Measurements from ENCODE around the gene MGME1. TPM values are rescaled to one million over a fixed set of nuclear protein-coding genes. Genes with fewer than 3 reads are reported as not detected.

Gene MGME1
- total RNA-seq, 1 donor from 2014 or later = 14.2 TPM

DNA sequence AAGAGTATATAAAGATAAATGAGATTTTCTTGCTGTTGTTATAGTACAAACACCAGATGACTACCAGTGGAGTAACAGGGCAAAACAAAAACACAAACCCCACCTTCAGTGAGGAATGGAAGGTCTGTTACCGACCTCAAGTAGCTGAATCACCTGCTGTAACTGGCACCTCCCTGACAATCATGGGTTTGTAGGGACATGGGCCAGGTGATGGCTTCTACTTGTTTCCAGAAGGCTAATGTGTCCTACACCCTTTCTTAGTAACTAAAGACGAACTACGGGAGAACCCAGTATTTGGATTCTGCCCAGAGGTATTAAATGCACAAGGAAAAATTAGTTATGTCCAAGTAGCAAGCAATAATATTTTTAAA is 27.0 kb upstream of the MGME1 start:
- peaks cover 16% of the 10 kb centered on the region for H3K4me1 ChIP-seq (ENCODE audit: insufficient read depth, low read length)
- no peaks in the 10 kb centered on the region for H3K27me3 Mint-ChIP-seq (ENCODE audit: low read depth, unreplicated experiment)
- DNase-seq (ENCODE audit: low read depth) (no peak), FAIRE-seq (no peak)
- peaks cover 20% of the 10 kb centered on the region for H3K79me2 ChIP-seq (ENCODE audit: insufficient read depth, low read length)
- H4K20me1 ChIP-seq (ENCODE audit: insufficient read depth, low read length) = peaks cover 71% of the 10 kb centered on the region
- H3K27ac ChIP-seq (ENCODE audit: low read depth, low read length) = no peak overlapping the region
- no peak overlapping the region for H3K27ac Mint-ChIP-seq (ENCODE audit: unreplicated experiment)
- no peak overlapping the region for H3K4me3 Mint-ChIP-seq (ENCODE audit: unreplicated experiment)
- no peak overlapping the region for H3K4me3 ChIP-seq (ENCODE audit: insufficient read depth, low read depth, low read length)
- H3K27me3 ChIP-seq (ENCODE audit: insufficient read depth, low read length) = no peaks in the 10 kb centered on the region
- H3K36me3 Mint-ChIP-seq (ENCODE audit: low read depth, unreplicated experiment) = peaks cover 18% of the 10 kb centered on the region
- peaks cover 57% of the 10 kb centered on the region for H3K36me3 ChIP-seq (ENCODE audit: insufficient read depth, low read length)
- H3K9ac ChIP-seq (ENCODE audit: low read length) = no peak overlapping the region
- H2AFZ ChIP-seq (ENCODE audit: low read depth, low read length) = no peak overlapping the region
- H3K9me3 Mint-ChIP-seq (ENCODE audit: unreplicated experiment) = no peaks in the 10 kb centered on the region
- H3K4me1 Mint-ChIP-seq (ENCODE audit: low read depth, unreplicated experiment) = peaks cover 9% of the 10 kb centered on the region
- no peak overlapping the region for H3K4me2 ChIP-seq (ENCODE audit: low read length)
- TF ChIP-seq, protein P1, sequence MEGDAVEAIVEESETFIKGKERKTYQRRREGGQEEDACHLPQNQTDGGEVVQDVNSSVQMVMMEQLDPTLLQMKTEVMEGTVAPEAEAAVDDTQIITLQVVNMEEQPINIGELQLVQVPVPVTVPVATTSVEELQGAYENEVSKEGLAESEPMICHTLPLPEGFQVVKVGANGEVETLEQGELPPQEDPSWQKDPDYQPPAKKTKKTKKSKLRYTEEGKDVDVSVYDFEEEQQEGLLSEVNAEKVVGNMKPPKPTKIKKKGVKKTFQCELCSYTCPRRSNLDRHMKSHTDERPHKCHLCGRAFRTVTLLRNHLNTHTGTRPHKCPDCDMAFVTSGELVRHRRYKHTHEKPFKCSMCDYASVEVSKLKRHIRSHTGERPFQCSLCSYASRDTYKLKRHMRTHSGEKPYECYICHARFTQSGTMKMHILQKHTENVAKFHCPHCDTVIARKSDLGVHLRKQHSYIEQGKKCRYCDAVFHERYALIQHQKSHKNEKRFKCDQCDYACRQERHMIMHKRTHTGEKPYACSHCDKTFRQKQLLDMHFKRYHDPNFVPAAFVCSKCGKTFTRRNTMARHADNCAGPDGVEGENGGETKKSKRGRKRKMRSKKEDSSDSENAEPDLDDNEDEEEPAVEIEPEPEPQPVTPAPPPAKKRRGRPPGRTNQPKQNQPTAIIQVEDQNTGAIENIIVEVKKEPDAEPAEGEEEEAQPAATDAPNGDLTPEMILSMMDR (IDR thresholded peaks at IDR 0.05; ENCODE audit: insufficient read depth, low read depth, low read length) = no peak
- no peak for TF ChIP-seq EZH2 (IDR thresholded peaks at IDR 0.05; ENCODE audit: insufficient read depth, low read length)
- no peaks in the 10 kb centered on the region for H3K9me3 ChIP-seq (ENCODE audit: insufficient read depth, low read depth, low read length)

DNA sequence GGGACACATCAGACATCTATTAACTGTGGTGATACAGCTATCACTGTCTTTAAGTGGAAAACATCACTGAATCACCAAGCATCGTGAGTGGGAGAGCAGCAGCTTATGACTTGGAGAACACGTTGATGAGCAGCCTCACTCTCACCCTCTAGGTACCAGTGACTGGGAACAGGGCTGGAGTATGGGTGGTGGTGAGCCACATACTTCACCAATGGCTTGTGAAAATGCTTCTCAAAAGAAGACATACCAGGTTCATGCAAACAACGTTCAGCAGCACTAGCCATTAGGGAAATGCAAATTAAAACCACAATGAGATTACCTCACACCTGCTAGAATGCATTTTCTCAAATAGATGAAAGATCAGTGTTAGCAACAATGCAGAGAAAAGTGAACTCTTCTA is 25.5 kb upstream of the MGME1 start:
- peaks cover 26% of the 10 kb centered on the region for H3K79me2 ChIP-seq (ENCODE audit: insufficient read depth, low read length)
- FAIRE-seq = no peak

DNA sequence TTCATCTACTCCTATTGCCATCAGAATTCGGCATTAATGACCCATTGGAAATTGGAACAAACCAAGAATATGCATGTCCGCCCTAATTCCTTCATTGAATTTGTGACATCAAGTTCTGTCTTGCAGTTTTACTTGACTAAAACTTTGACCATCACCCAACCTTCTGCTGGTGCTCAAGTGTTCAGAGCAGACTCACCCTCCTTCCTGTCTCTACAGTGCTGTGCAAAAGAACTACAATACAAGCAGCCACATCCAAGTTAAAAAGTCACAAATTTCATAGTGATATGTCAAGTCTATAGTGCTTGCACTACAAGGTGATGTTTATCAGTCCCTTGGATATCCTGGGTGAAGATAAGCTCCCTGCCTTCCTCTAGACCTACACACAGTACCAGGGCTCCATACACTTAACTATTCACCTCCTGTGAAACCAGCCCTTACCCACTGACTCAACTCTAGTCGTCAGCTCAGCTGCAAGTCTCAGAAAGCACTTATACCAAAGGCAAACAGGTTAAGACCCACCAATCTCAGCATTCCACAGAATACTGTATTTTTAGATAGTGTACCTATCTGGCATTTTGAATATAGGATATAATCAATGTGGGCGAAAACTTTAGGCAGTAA is 23.9 kb upstream of the MGME1 start:
- H3K27me3 Mint-ChIP-seq (ENCODE audit: low read depth, unreplicated experiment) = no peaks in the 10 kb centered on the region
- no peak overlapping the region for H3K27ac ChIP-seq (ENCODE audit: low read depth, low read length)
- no peak overlapping the region for H2AFZ ChIP-seq (ENCODE audit: low read depth, low read length)
- no peak for FAIRE-seq
- no peak overlapping the region for H3K4me2 ChIP-seq (ENCODE audit: low read length)
- peaks cover 88% of the 10 kb centered on the region for H3K36me3 ChIP-seq (ENCODE audit: insufficient read depth, low read length)
- DNase-seq (ENCODE audit: low read depth) = no peak
- H3K27ac Mint-ChIP-seq (ENCODE audit: unreplicated experiment) = no peak overlapping the region
- H3K36me3 Mint-ChIP-seq (ENCODE audit: low read depth, unreplicated experiment) = peaks cover 19% of the 10 kb centered on the region
- TF ChIP-seq EZH2 (IDR thresholded peaks at IDR 0.05; ENCODE audit: insufficient read depth, low read length) = no peak
- TF ChIP-seq, protein P1 (IDR thresholded peaks at IDR 0.05; ENCODE audit: insufficient read depth, low read depth, low read length) = no peak
- H3K9me3 ChIP-seq (ENCODE audit: insufficient read depth, low read depth, low read length) = no peaks in the 10 kb centered on the region
- H3K9me3 Mint-ChIP-seq (ENCODE audit: unreplicated experiment) = no peaks in the 10 kb centered on the region
- H3K27me3 ChIP-seq (ENCODE audit: insufficient read depth, low read length) = no peaks in the 10 kb centered on the region
- no peak overlapping the region for H3K9ac ChIP-seq (ENCODE audit: low read length)
- peaks cover 38% of the 10 kb centered on the region for H3K79me2 ChIP-seq (ENCODE audit: insufficient read depth, low read length)
- H3K4me1 Mint-ChIP-seq (ENCODE audit: low read depth, unreplicated experiment) = peaks cover under 1% of the 10 kb centered on the region
- no peak overlapping the region for H3K4me3 Mint-ChIP-seq (ENCODE audit: unreplicated experiment)
- peaks cover 3% of the 10 kb centered on the region for H3K4me1 ChIP-seq (ENCODE audit: insufficient read depth, low read length)
- peaks cover 79% of the 10 kb centered on the region for H4K20me1 ChIP-seq (ENCODE audit: insufficient read depth, low read length)
- no peak overlapping the region for H3K4me3 ChIP-seq (ENCODE audit: insufficient read depth, low read depth, low read length)

More for the DNA sequence above, 25.5 kb upstream of the MGME1 start:
- Histone ChIP-seq H3K27ac (ENCODE audit: low read depth, low read length) (no peak overlapping the region), H3K4me3 (ENCODE audit: insufficient read depth, low read depth, low read length) (no peak overlapping the region), H4K20me1 (ENCODE audit: insufficient read depth, low read length) (peaks cover 75% of the 10 kb centered on the region), H3K36me3 (ENCODE audit: insufficient read depth, low read length) (peaks cover 72% of the 10 kb centered on the region), H3K4me1 (ENCODE audit: insufficient read depth, low read length) (peaks cover 8% of the 10 kb centered on the region), H3K9ac (ENCODE audit: low read length) (no peak overlapping the region), H3K27me3 (ENCODE audit: insufficient read depth, low read length) (no peaks in the 10 kb centered on the region), H2AFZ (ENCODE audit: low read depth, low read length) (no peak overlapping the region), H3K4me2 (ENCODE audit: low read length) (no peak overlapping the region), H3K9me3 (ENCODE audit: insufficient read depth, low read depth, low read length) (no peaks in the 10 kb centered on the region)
- TF ChIP-seq, protein P1 (IDR thresholded peaks at IDR 0.05; ENCODE audit: insufficient read depth, low read depth, low read length) = no peak
- no peak for TF ChIP-seq EZH2 (IDR thresholded peaks at IDR 0.05; ENCODE audit: insufficient read depth, low read length)
- Mint-ChIP-seq H3K27ac (ENCODE audit: unreplicated experiment) (no peak overlapping the region), H3K9me3 (ENCODE audit: unreplicated experiment) (no peaks in the 10 kb centered on the region), H3K27me3 (ENCODE audit: low read depth, unreplicated experiment) (no peaks in the 10 kb centered on the region), H3K4me3 (ENCODE audit: unreplicated experiment) (no peak overlapping the region), H3K4me1 (ENCODE audit: low read depth, unreplicated experiment) (peaks cover 5% of the 10 kb centered on the region), H3K36me3 (ENCODE audit: low read depth, unreplicated experiment) (peaks cover 23% of the 10 kb centered on the region)
- no peak for DNase-seq (ENCODE audit: low read depth)
